Cardiac muscle cell (in vitro differentiated cells and primary cell): ENCODE data around the gene YPEL2. TPM values are rescaled to one million over a fixed set of nuclear protein-coding genes. Genes with fewer than 3 reads are reported as not detected.

ENCODE experiments used
- DNase-seq, 2 donors: peaks; one replicate each; pipeline versions ENCODE4 v3.0.0 to v3.0.0-alpha.2; 2010 to 2017; ENCODE audit warnings: low read depth in 1 of 2, low spot score in 1 of 2
- H3K27ac ChIP-seq: fragments of 200-600 bp; sonication (generic); 2 replicates; pipeline ENCODE4 v1.5.1; 2016
- H3K27me3 ChIP-seq: fragments of 200-600 bp; sonication (generic); 2 replicates; pipeline ENCODE4 v1.6.0; 2016; ENCODE audit warnings: control low read depth
- H3K36me3 ChIP-seq: fragments of 200-600 bp; sonication (generic); 2 replicates; pipeline ENCODE4 v1.5.1; 2016; ENCODE audit warnings: control low read depth
- H3K4me1 ChIP-seq: fragments of 200-600 bp; sonication (generic); 2 replicates; pipeline ENCODE4 v1.8.1; 2017; ENCODE audit warnings: low read depth, mild to moderate bottlenecking, mixed run types
- H3K4me3 ChIP-seq: fragments of 200-600 bp; sonication (generic); 2 replicates; pipeline ENCODE4 v1.5.1; 2016; ENCODE audit warnings: mild to moderate bottlenecking
- H3K9me3 ChIP-seq: fragments of 200-600 bp; sonication (generic); 2 replicates; pipeline ENCODE4 v1.5.1; 2017; ENCODE audit warnings: low read depth, mild to moderate bottlenecking, control low read depth
- polyA plus RNA-seq: library from polyadenylated mRNA; unstranded; fragments of >200 nt; fragmentation: Nextera tagmentation; extraction: Ambion mirVana; gene quantifications from 2 replicates; pipeline ENCODE4 v1.2.1, GENCODE V29; 2016
- total RNA-seq: library from RNA; depleted of rRNA; stranded (reverse); fragments of >200 nt; gene quantifications from 2 replicates; pipeline ENCODE4 v1.2.3, GENCODE V29; 2016
- TF ChIP-seq, protein P1 (sequence below): IDR thresholded peaks from 2 replicates; pipeline ENCODE4 v1.5.1; 2012; ENCODE audit warnings: low read depth, mild to moderate bottlenecking, low read length

Gene YPEL2
- total and polyA plus RNA-seq, 2 experiments from 2014 or later: 79.3 to 80.7 TPM

DNA sequence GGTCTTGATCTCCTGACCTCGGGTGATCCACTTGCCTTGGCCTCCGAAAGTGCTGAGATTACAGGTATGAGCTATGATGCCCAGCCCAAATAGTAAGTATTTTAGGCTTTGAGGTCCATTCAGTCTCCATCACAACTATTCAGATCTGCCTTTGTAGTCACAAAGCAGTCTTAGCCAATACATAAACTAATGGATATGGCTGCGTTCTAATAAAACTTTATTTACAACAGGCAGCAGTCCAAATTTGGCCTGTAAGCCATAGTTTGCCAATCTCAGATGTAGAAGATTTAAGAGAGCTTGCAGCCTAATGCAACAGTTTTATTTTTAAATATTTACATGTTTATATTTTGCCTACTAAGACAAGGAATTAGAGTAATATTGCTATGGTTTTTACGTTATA, 111.7 kb downstream of the YPEL2 start:
- Histone ChIP-seq H3K27ac (no peak overlapping the region), H3K4me1 (peaks cover 25% of the 10 kb centered on the region), H3K36me3 (no peaks in the 10 kb centered on the region), H3K9me3 (no peaks in the 10 kb centered on the region), H3K27me3 (no peaks in the 10 kb centered on the region), H3K4me3 (no peak overlapping the region)
- no peak for DNase-seq
- TF ChIP-seq, protein P1, sequence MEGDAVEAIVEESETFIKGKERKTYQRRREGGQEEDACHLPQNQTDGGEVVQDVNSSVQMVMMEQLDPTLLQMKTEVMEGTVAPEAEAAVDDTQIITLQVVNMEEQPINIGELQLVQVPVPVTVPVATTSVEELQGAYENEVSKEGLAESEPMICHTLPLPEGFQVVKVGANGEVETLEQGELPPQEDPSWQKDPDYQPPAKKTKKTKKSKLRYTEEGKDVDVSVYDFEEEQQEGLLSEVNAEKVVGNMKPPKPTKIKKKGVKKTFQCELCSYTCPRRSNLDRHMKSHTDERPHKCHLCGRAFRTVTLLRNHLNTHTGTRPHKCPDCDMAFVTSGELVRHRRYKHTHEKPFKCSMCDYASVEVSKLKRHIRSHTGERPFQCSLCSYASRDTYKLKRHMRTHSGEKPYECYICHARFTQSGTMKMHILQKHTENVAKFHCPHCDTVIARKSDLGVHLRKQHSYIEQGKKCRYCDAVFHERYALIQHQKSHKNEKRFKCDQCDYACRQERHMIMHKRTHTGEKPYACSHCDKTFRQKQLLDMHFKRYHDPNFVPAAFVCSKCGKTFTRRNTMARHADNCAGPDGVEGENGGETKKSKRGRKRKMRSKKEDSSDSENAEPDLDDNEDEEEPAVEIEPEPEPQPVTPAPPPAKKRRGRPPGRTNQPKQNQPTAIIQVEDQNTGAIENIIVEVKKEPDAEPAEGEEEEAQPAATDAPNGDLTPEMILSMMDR: no peak

Other genes with a start within 250 kb of the YPEL2 start
- gene TRIM37, start 224.8 kb upstream of the YPEL2 start, total RNA-seq: 27.2 and 30.0 TPM in 2 replicates
- gene TRIM37, start 224.8 kb upstream of the YPEL2 start, polyA plus RNA-seq: 24.7 and 25.6 TPM in 2 replicates
- 55.5 and 107 TPM in 2 replicates for gene SKA2, start 176.5 kb upstream of the YPEL2 start, total RNA-seq
- 37.7 and 59.2 TPM in 2 replicates for gene SKA2, start 176.5 kb upstream of the YPEL2 start, polyA plus RNA-seq
- gene PRR11, start 175.9 kb upstream of the YPEL2 start, total RNA-seq: 2.7 and 18.9 TPM in 2 replicates
- 2.2 and 23.9 TPM in 2 replicates for gene PRR11, start 175.9 kb upstream of the YPEL2 start, polyA plus RNA-seq
- 16.3 and 18.5 TPM in 2 replicates for gene SMG8, start 121.6 kb upstream of the YPEL2 start, total RNA-seq
- 17.0 and 18.2 TPM in 2 replicates for gene SMG8, start 121.6 kb upstream of the YPEL2 start, polyA plus RNA-seq
- 5.6 and 9.9 TPM in 2 replicates for gene GDPD1, start 111.1 kb upstream of the YPEL2 start, total RNA-seq
- gene GDPD1, start 111.1 kb upstream of the YPEL2 start, polyA plus RNA-seq: 2.0 and 4.7 TPM in 2 replicates
- 53.0 and 62.6 TPM in 2 replicates for gene DHX40, start 234.0 kb downstream of the YPEL2 start, total RNA-seq
- gene DHX40, start 234.0 kb downstream of the YPEL2 start, polyA plus RNA-seq: 30.2 and 35.4 TPM in 2 replicates